ENCODE measurements around the gene RAP2A. TPM values are rescaled to one million over a fixed set of nuclear protein-coding genes. Genes with fewer than 3 reads are reported as not detected.

The RAP2A gene
- total and polyA plus RNA-seq, 4 donors, result 3.1 to 37.2 (median 6.7) TPM

DNA sequence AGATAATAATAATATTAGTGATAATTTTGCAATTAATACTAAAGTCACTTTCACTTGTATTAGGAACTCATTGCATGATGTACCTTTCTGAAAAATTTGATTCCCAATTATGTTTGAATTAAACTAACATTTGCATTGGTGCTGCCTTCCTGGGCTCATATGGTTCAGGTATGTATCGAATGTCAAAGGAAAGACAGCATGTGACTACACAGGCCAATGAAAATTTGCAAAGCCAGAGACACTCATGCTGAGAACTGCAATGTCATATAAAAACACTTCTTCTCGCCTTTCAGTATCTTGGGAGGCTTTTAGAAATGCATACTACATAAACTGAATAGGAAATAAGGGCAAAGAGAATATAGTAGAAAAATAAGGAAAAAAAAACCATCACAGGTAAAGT lies 44.3 kb downstream of the RAP2A start (continued):
- TF ChIP-seq RXRA (IDR thresholded peaks at IDR 0.05) (no peak), JUND (IDR thresholded peaks at IDR 0.05) (no peak), RAD21 (IDR thresholded peaks at IDR 0.05) (no peak), HNF4A (conservative IDR thresholded peaks at IDR 0.05) (no peak)

DNA sequence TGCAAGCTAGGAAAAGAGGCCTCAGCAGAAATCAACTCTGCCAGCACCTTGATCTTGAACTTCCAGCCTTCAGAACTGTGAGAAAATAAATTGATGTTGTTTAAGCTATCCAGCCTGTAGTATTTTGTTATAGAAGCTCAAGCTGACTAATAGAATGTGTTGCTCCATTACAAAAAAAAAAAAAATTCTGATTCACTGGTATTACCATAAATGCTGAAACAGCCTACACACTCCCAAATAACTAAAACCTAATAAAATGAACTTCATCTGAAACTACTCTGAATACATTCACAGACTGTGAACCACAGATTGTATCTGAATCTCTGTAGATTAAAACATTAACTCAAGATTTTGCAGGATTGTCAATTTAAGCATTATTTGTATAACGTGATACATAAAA lies 49.5 kb downstream of the RAP2A start:
- Histone ChIP-seq H3K27me3 (ENCODE audit: control insufficient read depth in 4 of 4, insufficient read depth in 4 of 4, low read length in 3 of 4) (no peaks in the 10 kb centered on the region), H3K4me3 (ENCODE audit: low read depth in 1 of 3, low read length in 3 of 3) (no peak overlapping the region), H3K9me3 (ENCODE audit: control insufficient read depth in 4 of 4, low read length in 3 of 4) (no peaks in the 10 kb centered on the region), H3K27ac (ENCODE audit: low read depth in 1 of 2, low read length in 2 of 2) (no peak overlapping the region), H3K36me3 (ENCODE audit: control insufficient read depth in 4 of 4, insufficient read depth in 3 of 4, low read depth in 1 of 4, low read length in 3 of 4) (no peaks in the 10 kb centered on the region), H3K4me1 (ENCODE audit: control insufficient read depth in 4 of 4, insufficient read depth in 4 of 4, low read length in 3 of 4) (no peaks in the 10 kb centered on the region), H3K9ac (ENCODE audit: low read depth in 1 of 2, low read length in 2 of 2) (no peak overlapping the region)
- 93% methylated on average over 1 of the region's 1 CpG for WGBS
- no peak for TF ChIP-seq TAF1 (conservative IDR thresholded peaks at IDR 0.05)
- TF ChIP-seq, protein P1, sequence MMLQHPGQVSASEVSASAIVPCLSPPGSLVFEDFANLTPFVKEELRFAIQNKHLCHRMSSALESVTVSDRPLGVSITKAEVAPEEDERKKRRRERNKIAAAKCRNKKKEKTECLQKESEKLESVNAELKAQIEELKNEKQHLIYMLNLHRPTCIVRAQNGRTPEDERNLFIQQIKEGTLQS (IDR thresholded peaks at IDR 0.05), result no peak
- TF ChIP-seq GABPA (IDR thresholded peaks at IDR 0.05 in 1 of 2, conservative IDR thresholded peaks at IDR 0.05 in 1 of 2), result no peak
- TF ChIP-seq YY1 (IDR thresholded peaks at IDR 0.05), result no peak
- TF ChIP-seq EGR1 (IDR thresholded peaks at IDR 0.05; ENCODE audit: low read depth in 2 of 2), result no peak
- no peak for TF ChIP-seq JUND (IDR thresholded peaks at IDR 0.05)
- TF ChIP-seq, protein P2, sequence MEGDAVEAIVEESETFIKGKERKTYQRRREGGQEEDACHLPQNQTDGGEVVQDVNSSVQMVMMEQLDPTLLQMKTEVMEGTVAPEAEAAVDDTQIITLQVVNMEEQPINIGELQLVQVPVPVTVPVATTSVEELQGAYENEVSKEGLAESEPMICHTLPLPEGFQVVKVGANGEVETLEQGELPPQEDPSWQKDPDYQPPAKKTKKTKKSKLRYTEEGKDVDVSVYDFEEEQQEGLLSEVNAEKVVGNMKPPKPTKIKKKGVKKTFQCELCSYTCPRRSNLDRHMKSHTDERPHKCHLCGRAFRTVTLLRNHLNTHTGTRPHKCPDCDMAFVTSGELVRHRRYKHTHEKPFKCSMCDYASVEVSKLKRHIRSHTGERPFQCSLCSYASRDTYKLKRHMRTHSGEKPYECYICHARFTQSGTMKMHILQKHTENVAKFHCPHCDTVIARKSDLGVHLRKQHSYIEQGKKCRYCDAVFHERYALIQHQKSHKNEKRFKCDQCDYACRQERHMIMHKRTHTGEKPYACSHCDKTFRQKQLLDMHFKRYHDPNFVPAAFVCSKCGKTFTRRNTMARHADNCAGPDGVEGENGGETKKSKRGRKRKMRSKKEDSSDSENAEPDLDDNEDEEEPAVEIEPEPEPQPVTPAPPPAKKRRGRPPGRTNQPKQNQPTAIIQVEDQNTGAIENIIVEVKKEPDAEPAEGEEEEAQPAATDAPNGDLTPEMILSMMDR (IDR thresholded peaks at IDR 0.05; ENCODE audit: low read depth, low read length, missing input control), result no peak
- no peak for TF ChIP-seq RAD21 (IDR thresholded peaks at IDR 0.05)
- TF ChIP-seq, protein P3, sequence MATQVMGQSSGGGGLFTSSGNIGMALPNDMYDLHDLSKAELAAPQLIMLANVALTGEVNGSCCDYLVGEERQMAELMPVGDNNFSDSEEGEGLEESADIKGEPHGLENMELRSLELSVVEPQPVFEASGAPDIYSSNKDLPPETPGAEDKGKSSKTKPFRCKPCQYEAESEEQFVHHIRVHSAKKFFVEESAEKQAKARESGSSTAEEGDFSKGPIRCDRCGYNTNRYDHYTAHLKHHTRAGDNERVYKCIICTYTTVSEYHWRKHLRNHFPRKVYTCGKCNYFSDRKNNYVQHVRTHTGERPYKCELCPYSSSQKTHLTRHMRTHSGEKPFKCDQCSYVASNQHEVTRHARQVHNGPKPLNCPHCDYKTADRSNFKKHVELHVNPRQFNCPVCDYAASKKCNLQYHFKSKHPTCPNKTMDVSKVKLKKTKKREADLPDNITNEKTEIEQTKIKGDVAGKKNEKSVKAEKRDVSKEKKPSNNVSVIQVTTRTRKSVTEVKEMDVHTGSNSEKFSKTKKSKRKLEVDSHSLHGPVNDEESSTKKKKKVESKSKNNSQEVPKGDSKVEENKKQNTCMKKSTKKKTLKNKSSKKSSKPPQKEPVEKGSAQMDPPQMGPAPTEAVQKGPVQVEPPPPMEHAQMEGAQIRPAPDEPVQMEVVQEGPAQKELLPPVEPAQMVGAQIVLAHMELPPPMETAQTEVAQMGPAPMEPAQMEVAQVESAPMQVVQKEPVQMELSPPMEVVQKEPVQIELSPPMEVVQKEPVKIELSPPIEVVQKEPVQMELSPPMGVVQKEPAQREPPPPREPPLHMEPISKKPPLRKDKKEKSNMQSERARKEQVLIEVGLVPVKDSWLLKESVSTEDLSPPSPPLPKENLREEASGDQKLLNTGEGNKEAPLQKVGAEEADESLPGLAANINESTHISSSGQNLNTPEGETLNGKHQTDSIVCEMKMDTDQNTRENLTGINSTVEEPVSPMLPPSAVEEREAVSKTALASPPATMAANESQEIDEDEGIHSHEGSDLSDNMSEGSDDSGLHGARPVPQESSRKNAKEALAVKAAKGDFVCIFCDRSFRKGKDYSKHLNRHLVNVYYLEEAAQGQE (IDR thresholded peaks at IDR 0.05), result no peak
- TF ChIP-seq HNF4G (IDR thresholded peaks at IDR 0.05), result no peak
- TF ChIP-seq RXRA (IDR thresholded peaks at IDR 0.05), result no peak
- TF ChIP-seq, protein P4, sequence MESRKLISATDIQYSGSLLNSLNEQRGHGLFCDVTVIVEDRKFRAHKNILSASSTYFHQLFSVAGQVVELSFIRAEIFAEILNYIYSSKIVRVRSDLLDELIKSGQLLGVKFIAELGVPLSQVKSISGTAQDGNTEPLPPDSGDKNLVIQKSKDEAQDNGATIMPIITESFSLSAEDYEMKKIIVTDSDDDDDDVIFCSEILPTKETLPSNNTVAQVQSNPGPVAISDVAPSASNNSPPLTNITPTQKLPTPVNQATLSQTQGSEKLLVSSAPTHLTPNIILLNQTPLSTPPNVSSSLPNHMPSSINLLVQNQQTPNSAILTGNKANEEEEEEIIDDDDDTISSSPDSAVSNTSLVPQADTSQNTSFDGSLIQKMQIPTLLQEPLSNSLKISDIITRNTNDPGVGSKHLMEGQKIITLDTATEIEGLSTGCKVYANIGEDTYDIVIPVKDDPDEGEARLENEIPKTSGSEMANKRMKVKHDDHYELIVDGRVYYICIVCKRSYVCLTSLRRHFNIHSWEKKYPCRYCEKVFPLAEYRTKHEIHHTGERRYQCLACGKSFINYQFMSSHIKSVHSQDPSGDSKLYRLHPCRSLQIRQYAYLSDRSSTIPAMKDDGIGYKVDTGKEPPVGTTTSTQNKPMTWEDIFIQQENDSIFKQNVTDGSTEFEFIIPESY (IDR thresholded peaks at IDR 0.05), result no peak
- no peak for TF ChIP-seq HNF4A (conservative IDR thresholded peaks at IDR 0.05)
- no peak for TF ChIP-seq SP1 (IDR thresholded peaks at IDR 0.05)
- TF ChIP-seq FOXA2 (IDR thresholded peaks at IDR 0.05), result no peak
- no peak for TF ChIP-seq FOXA1 (IDR thresholded peaks at IDR 0.05)
- no peak for DNase-seq (ENCODE audit: low spot score)

Measured in liver (tissue), 9 donors.